ENCODE data around the gene FRMD4B. TPM values are rescaled to one million over a fixed set of nuclear protein-coding genes. Genes with fewer than 3 reads are reported as not detected.

Gene FRMD4B
- total RNA-seq, 1 donor from 2014 or later: 17.3 TPM

DNA sequence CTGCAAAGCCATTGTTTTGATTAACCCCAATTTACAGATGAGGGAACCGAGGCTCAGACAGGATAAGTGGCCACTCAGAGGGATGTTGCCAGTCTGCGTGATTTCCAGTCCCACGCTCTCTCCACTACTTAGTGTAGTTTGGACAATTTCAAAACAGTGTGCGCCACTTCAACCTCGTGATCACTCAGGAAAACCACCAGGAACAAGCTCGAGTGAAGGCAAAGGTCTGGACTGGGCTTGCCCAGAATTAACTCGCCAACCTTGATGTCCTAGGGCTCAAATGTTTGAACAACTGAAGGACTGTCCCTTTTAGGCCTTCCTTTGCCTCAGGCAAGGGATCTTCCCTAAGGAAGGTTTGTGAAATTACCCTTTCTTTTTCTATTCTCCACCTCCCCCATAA is 139.3 kb downstream of the FRMD4B start:
- Histone ChIP-seq H3K79me2 (ENCODE audit: low read depth) (no peaks in the 10 kb centered on the region), H3K4me3 (no peak overlapping the region), H3K9ac (no peak overlapping the region), H3F3A (ENCODE audit: low read depth) (peaks cover 44% of the 10 kb centered on the region), H3K9me3 (ENCODE audit: low read depth) (no peaks in the 10 kb centered on the region), H3K36me3 (no peaks in the 10 kb centered on the region), H3K27me3 (no peaks in the 10 kb centered on the region), H3K4me2 (no peak overlapping the region), H3K4me1 (peaks cover 51% of the 10 kb centered on the region), H2AFZ (replicated peaks) (no peak overlapping the region), H3K27ac (no peak overlapping the region), H4K20me1 (ENCODE audit: low read depth) (no peaks in the 10 kb centered on the region)
- no peaks in the 10 kb centered on the region for H3K9me3 Mint-ChIP-seq
- H3K36me3 Mint-ChIP-seq: no peaks in the 10 kb centered on the region
- no peak overlapping the region for H3K27ac Mint-ChIP-seq
- H3K27me3 Mint-ChIP-seq (ENCODE audit: insufficient read depth, low read depth): peaks cover 5% of the 10 kb centered on the region
- no peak for DNase-seq (ENCODE audit: low spot score)
- TF ChIP-seq EZH2 (IDR thresholded peaks at IDR 0.05): no peak
- TF ChIP-seq EZH2phosphoT487 (IDR thresholded peaks at IDR 0.05): no peak
- TF ChIP-seq, protein P1, sequence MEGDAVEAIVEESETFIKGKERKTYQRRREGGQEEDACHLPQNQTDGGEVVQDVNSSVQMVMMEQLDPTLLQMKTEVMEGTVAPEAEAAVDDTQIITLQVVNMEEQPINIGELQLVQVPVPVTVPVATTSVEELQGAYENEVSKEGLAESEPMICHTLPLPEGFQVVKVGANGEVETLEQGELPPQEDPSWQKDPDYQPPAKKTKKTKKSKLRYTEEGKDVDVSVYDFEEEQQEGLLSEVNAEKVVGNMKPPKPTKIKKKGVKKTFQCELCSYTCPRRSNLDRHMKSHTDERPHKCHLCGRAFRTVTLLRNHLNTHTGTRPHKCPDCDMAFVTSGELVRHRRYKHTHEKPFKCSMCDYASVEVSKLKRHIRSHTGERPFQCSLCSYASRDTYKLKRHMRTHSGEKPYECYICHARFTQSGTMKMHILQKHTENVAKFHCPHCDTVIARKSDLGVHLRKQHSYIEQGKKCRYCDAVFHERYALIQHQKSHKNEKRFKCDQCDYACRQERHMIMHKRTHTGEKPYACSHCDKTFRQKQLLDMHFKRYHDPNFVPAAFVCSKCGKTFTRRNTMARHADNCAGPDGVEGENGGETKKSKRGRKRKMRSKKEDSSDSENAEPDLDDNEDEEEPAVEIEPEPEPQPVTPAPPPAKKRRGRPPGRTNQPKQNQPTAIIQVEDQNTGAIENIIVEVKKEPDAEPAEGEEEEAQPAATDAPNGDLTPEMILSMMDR (IDR thresholded peaks at IDR 0.05): no peak
- H3K4me3 Mint-ChIP-seq: no peak overlapping the region
- H3K4me1 Mint-ChIP-seq: peaks cover 38% of the 10 kb centered on the region

DNA sequence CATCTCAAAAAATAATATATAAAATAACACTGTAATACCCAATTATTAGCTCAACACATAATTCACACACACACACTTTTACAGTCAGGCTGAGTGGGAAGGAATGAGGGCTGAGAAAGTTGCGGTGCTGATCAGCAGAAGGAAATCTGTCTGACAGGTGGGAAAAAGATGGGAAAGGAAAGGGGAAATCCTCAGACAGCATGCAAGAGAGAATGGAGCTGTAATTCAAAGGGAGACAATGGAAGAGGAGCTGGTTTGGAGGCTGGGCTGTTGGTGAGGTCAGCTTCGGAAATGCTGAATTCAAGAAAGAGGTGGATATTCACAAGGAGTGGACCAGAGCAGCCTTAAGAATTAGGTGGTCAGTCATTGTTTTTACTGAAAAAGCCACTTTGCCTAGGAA is 141.8 kb downstream of the FRMD4B start:
- Mint-ChIP-seq H3K4me3 (no peak overlapping the region), H3K36me3 (no peaks in the 10 kb centered on the region), H3K27ac (no peak overlapping the region), H3K9me3 (no peaks in the 10 kb centered on the region), H3K27me3 (ENCODE audit: insufficient read depth, low read depth) (peaks cover 2% of the 10 kb centered on the region), H3K4me1 (peaks cover 32% of the 10 kb centered on the region)
- H3K79me2 ChIP-seq (ENCODE audit: low read depth): no peaks in the 10 kb centered on the region
- no peak overlapping the region for H2AFZ ChIP-seq (replicated peaks)
- no peaks in the 10 kb centered on the region for H3K27me3 ChIP-seq
- TF ChIP-seq, protein P1 (IDR thresholded peaks at IDR 0.05): no peak
- TF ChIP-seq EZH2phosphoT487 (IDR thresholded peaks at IDR 0.05): no peak
- no peak for TF ChIP-seq EZH2 (IDR thresholded peaks at IDR 0.05)
- peak overlapping the region; percentile 50 for H3K27ac ChIP-seq
- no peaks in the 10 kb centered on the region for H3K36me3 ChIP-seq
- peak; percentile 27 for DNase-seq (ENCODE audit: low spot score)
- no peaks in the 10 kb centered on the region for H3K9me3 ChIP-seq (ENCODE audit: low read depth)
- H3K9ac ChIP-seq: no peak overlapping the region
- no peaks in the 10 kb centered on the region for H4K20me1 ChIP-seq (ENCODE audit: low read depth)
- peak overlapping the region; percentile 43 for H3K4me2 ChIP-seq
- H3K4me3 ChIP-seq: no peak overlapping the region
- peaks cover 43% of the 10 kb centered on the region for H3K4me1 ChIP-seq
- H3F3A ChIP-seq (ENCODE audit: low read depth): peaks cover 23% of the 10 kb centered on the region

GRCh38 chr3:69241769-69242168 is 144.1 kb downstream of the FRMD4B start:
- H3K27ac Mint-ChIP-seq: no peak overlapping the region
- no peaks in the 10 kb centered on the region for H3K36me3 Mint-ChIP-seq
- no peak overlapping the region for H3K4me3 Mint-ChIP-seq
- no peaks in the 10 kb centered on the region for H3K36me3 ChIP-seq
- H3F3A ChIP-seq (ENCODE audit: low read depth): peaks cover 22% of the 10 kb centered on the region
- H3K79me2 ChIP-seq (ENCODE audit: low read depth): no peaks in the 10 kb centered on the region
- peaks cover 45% of the 10 kb centered on the region for H3K4me1 ChIP-seq
- peaks cover 30% of the 10 kb centered on the region for H3K4me1 Mint-ChIP-seq
- no peaks in the 10 kb centered on the region for H4K20me1 ChIP-seq (ENCODE audit: low read depth)
- no peak for DNase-seq (ENCODE audit: low spot score)
- H3K9me3 Mint-ChIP-seq: no peaks in the 10 kb centered on the region
- H2AFZ ChIP-seq (replicated peaks): no peak overlapping the region
- no peak overlapping the region for H3K4me2 ChIP-seq
- no peaks in the 10 kb centered on the region for H3K9me3 ChIP-seq (ENCODE audit: low read depth)
- TF ChIP-seq EZH2 (IDR thresholded peaks at IDR 0.05): no peak
- TF ChIP-seq, protein P1 (IDR thresholded peaks at IDR 0.05): no peak
- TF ChIP-seq EZH2phosphoT487 (IDR thresholded peaks at IDR 0.05): no peak
- no peak overlapping the region for H3K4me3 ChIP-seq
- no peak overlapping the region for H3K9ac ChIP-seq
- peaks cover 2% of the 10 kb centered on the region for H3K27me3 Mint-ChIP-seq (ENCODE audit: insufficient read depth, low read depth)
- H3K27ac ChIP-seq: no peak overlapping the region
- no peaks in the 10 kb centered on the region for H3K27me3 ChIP-seq

All from neural progenitor cell (in vitro differentiated cells).